ENCODE measurements around the gene SRP54.
"Not testable (repeated sequence)": the region's sequence is repeated elsewhere in the genome, so short reads cannot be mapped to it uniquely, and the experiment has no call there.

The SRP54 gene

GRCh38 chr14:35032562-35032961 lies 49.8 kb downstream of the SRP54 start:
- in situ Hi-C loops (cut with HindIII; ENCODE audit: low pct_ligation_motif_present, low sequenced_read_pairs): no loop called here
- H3K36me3 ChIP-seq (replicated peaks): peaks cover 28% of the 10 kb centered on the region
- DNase-seq: no peak
- no peak overlapping the region for H3K27ac ChIP-seq
- no peak for TF ChIP-seq CTCF (IDR thresholded peaks at IDR 0.05; ENCODE audit: low read depth, low read length, missing control alignments)
- H3K4me3 ChIP-seq (ENCODE audit: low read depth, low read length): no peak overlapping the region
- H3K27me3 ChIP-seq (replicated peaks): no peaks in the 10 kb centered on the region

- in situ Hi-C loops (cut with HindIII; ENCODE audit: low pct_ligation_motif_present, low sequenced_read_pairs): no loop called here
- TF ChIP-seq CTCF (IDR thresholded peaks at IDR 0.05; ENCODE audit: low read depth, low read length, missing control alignments): no peak
- Histone ChIP-seq H3K27me3 (replicated peaks) (no peaks in the 10 kb centered on the region), H3K27ac (no peak overlapping the region), H3K4me3 (ENCODE audit: low read depth, low read length) (no peak overlapping the region), H3K36me3 (replicated peaks) (peaks cover 21% of the 10 kb centered on the region)
- no peak for DNase-seq
Observed at GRCh38 chr14:35034440-35034833, 51.6 kb downstream of the SRP54 start.

- H3K27ac ChIP-seq; in situ Hi-C loops (cut with HindIII; ENCODE audit: low pct_ligation_motif_present, low sequenced_read_pairs); DNase-seq; H3K4me3 ChIP-seq (ENCODE audit: low read depth, low read length); H3K27me3 ChIP-seq (replicated peaks): not testable (repeated sequence)
- H3K36me3 ChIP-seq (replicated peaks): peaks cover 19% of the 10 kb centered on the region
Observed at GRCh38 chr14:35034944-35035554, 52.3 kb downstream of the SRP54 start.

- H3K27ac ChIP-seq; H3K36me3 ChIP-seq (replicated peaks); H3K27me3 ChIP-seq (replicated peaks); DNase-seq; in situ Hi-C loops (cut with HindIII; ENCODE audit: low pct_ligation_motif_present, low sequenced_read_pairs); H3K4me3 ChIP-seq (ENCODE audit: low read depth, low read length): not testable (repeated sequence)
Observed at GRCh38 chr14:35038312-35038711, 55.5 kb downstream of the SRP54 start.

- no peak for TF ChIP-seq CTCF (IDR thresholded peaks at IDR 0.05; ENCODE audit: low read depth, low read length, missing control alignments)
- no peaks in the 10 kb centered on the region for H3K36me3 ChIP-seq (replicated peaks)
- H3K4me3 ChIP-seq (ENCODE audit: low read depth, low read length): no peak overlapping the region
- in situ Hi-C loops (cut with HindIII; ENCODE audit: low pct_ligation_motif_present, low sequenced_read_pairs): no loop called here
- no peak overlapping the region for H3K27ac ChIP-seq
- no peaks in the 10 kb centered on the region for H3K27me3 ChIP-seq (replicated peaks)
- no peak for DNase-seq
Observed at GRCh38 chr14:35042632-35043031, 59.8 kb downstream of the SRP54 start.

- H3K36me3 ChIP-seq (replicated peaks): no peaks in the 10 kb centered on the region
- H3K4me3 ChIP-seq (ENCODE audit: low read depth, low read length): no peak overlapping the region
- no peak overlapping the region for H3K27ac ChIP-seq
- no peaks in the 10 kb centered on the region for H3K27me3 ChIP-seq (replicated peaks)
- in situ Hi-C loops (cut with HindIII; ENCODE audit: low pct_ligation_motif_present, low sequenced_read_pairs): no loop called here
- TF ChIP-seq CTCF (IDR thresholded peaks at IDR 0.05; ENCODE audit: low read depth, low read length, missing control alignments): no peak
- DNase-seq: no peak
Observed at GRCh38 chr14:35043046-35043445, 60.3 kb downstream of the SRP54 start.
